HepG2 (cell line): ENCODE data around the gene MPZL3. TPM values are rescaled to one million over a fixed set of nuclear protein-coding genes. Genes with fewer than 3 reads are reported as not detected.

Experiments
- AKAP8 ChIP-seq: sonication (generic); formaldehyde crosslinking; IDR thresholded peaks from 2 replicates; pipeline ENCODE4 v1.5.1; 2020; ENCODE audit warnings: mild to moderate bottlenecking, missing genetic modification reagents
- CHD2 ChIP-seq: IDR thresholded peaks from 2 replicates; pipeline ENCODE4 v1.6.1; 2011; ENCODE audit warnings: low read depth, low read length, improper control_type of control experiment
- HOXA3 ChIP-seq: sonication (generic); formaldehyde crosslinking; IDR thresholded peaks from 2 replicates; pipeline ENCODE4 v1.5.0; 2020; ENCODE audit warnings: missing genetic modification reagents
- JARID2 ChIP-seq: sonication (generic); formaldehyde crosslinking; IDR thresholded peaks from 2 replicates; pipeline ENCODE4 v1.8.1; 2023; ENCODE audit warnings: missing genetic modification reagents, inconsistent platforms; ENCODE audit not compliant: insufficient replicate concordance
- JUND ChIP-seq: sonication (generic); formaldehyde crosslinking; IDR thresholded peaks from 2 replicates; pipeline ENCODE4 v1.8.0; 2022; ENCODE audit warnings: mild to moderate bottlenecking, missing genetic modification reagents
- KDM5A ChIP-seq: fragments of 200-600 bp; sonication (generic); IDR thresholded peaks from 2 replicates; pipeline ENCODE4 v1.7.0; 2018; ENCODE audit warnings: antibody characterized with exemption, mild to moderate bottlenecking, low read length, borderline replicate concordance
- MLLT10 ChIP-seq: sonication (generic); formaldehyde crosslinking; IDR thresholded peaks from 2 replicates; pipeline ENCODE4 v1.4.0; 2020; ENCODE audit warnings: missing genetic modification reagents
- MTERF4 ChIP-seq: sonication (generic); formaldehyde crosslinking; IDR thresholded peaks from 2 replicates; pipeline ENCODE4 v1.8.0; 2023; ENCODE audit warnings: mild to moderate bottlenecking, missing genetic modification reagents
- RELA ChIP-seq: sonication (generic); formaldehyde crosslinking; IDR thresholded peaks from 2 replicates; pipeline ENCODE4 v1.4.0; 2020; ENCODE audit warnings: missing genetic modification reagents
- SALL1 ChIP-seq: sonication (generic); formaldehyde crosslinking; IDR thresholded peaks from 2 replicates; pipeline ENCODE4 v1.8.0; 2022; ENCODE audit warnings: mild to moderate bottlenecking, missing genetic modification reagents
- SNAPC2 ChIP-seq: sonication (generic); formaldehyde crosslinking; IDR thresholded peaks from 2 replicates; pipeline ENCODE4 v1.8.1; 2022; ENCODE audit warnings: mild to moderate bottlenecking, missing genetic modification reagents
- SPEN ChIP-seq: sonication (generic); formaldehyde crosslinking; IDR thresholded peaks from 2 replicates; pipeline ENCODE4 v1.5.1; 2020; ENCODE audit warnings: low read depth, mild to moderate bottlenecking, missing genetic modification reagents
- SYNCRIP ChIP-seq: fragments of 200-400 bp; formaldehyde crosslinking; IDR thresholded peaks from 2 replicates; pipeline ENCODE4 v1.6.1; 2018; ENCODE audit warnings: mild to moderate bottlenecking, low read depth, low read length; ENCODE audit not compliant: insufficient read depth
- TEAD3 ChIP-seq: optimal IDR thresholded peaks from 2 replicates; pipeline ENCODE3; 2016; ENCODE audit warnings: borderline replicate concordance
- ZNF614 ChIP-seq: IDR thresholded peaks from 2 replicates; pipeline ENCODE4 v1.6.1; 2018; ENCODE audit warnings: missing biosample characterization, missing genetic modification reagents, inconsistent platforms, borderline replicate concordance
- ZNF646 ChIP-seq: sonication (generic); formaldehyde crosslinking; IDR thresholded peaks from 2 replicates; pipeline ENCODE4 v1.9.0; 2021; ENCODE audit warnings: mild to moderate bottlenecking, missing genetic modification reagents
- ZNF652 ChIP-seq: IDR thresholded peaks from 2 replicates; pipeline ENCODE4 v1.6.1; 2016; ENCODE audit warnings: low read depth, borderline replicate concordance
- ZNF790 ChIP-seq: sonication (generic); formaldehyde crosslinking; IDR thresholded peaks from 2 replicates; pipeline ENCODE4 v1.8.0; 2022; ENCODE audit warnings: missing genetic modification reagents, mild to moderate bottlenecking, borderline replicate concordance
- ZZZ3 ChIP-seq: sonication (generic); formaldehyde crosslinking; IDR thresholded peaks from 2 replicates; pipeline ENCODE4 v1.4.0; 2020; ENCODE audit warnings: missing genetic modification reagents, mild to moderate bottlenecking, borderline replicate concordance
- polyA plus RNA-seq, 8 experiments: library from polyadenylated mRNA; depleted of rRNA in 3 of 8; stranded (reverse) in 7 of 8; unstranded in 1 of 8; fragments of >200 nt; fragmentation: Illumina TruSeq in 4 of 8; extraction: Trizol in 4 of 8; gene quantifications; 2 replicates each; pipeline versions ENCODE4 v1.2.1 to v1.2.3, GENCODE V29; 2011 to 2016; ENCODE audit warnings: low read depth in 4 of 8, missing spikeins in 1 of 8, mixed read lengths in 1 of 8; ENCODE audit not compliant: insufficient read depth in 1 of 8
- total RNA-seq, 5 experiments: library from RNA; depleted of rRNA; stranded (reverse); fragments of >200 nt; fragmentation: Illumina TruSeq; extraction: Trizol; gene quantifications; 2 replicates each; pipeline ENCODE4 v1.2.3, GENCODE V29; 2016; ENCODE audit warnings: low read depth in 1 of 5
- TF ChIP-seq, protein P1 (sequence below): sonication (generic); formaldehyde crosslinking; IDR thresholded peaks from 2 replicates; pipeline ENCODE4 v1.9.0; 2021; ENCODE audit warnings: missing genetic modification reagents, borderline replicate concordance

The MPZL3 gene
- total and polyA plus RNA-seq, 2 of the 13 experiments (the other 11 are each of a cell fraction or from before 2014, with no cell fraction given), result 5.3 to 9.3 TPM

GRCh38 chr11:118198370-118198769 is 53.8 kb downstream of the MPZL3 start (continued):
- no peak for TF ChIP-seq SPEN
- no peak for TF ChIP-seq JARID2 (CRISPR knock-in tag)
- TF ChIP-seq AKAP8, result no peak
- peak; percentile 33 for TF ChIP-seq TEAD3 (CRISPR knock-in tag)
- peak; percentile 65; the same call in 1 of the 2 replicates for TF ChIP-seq SALL1
- TF ChIP-seq, protein P1, sequence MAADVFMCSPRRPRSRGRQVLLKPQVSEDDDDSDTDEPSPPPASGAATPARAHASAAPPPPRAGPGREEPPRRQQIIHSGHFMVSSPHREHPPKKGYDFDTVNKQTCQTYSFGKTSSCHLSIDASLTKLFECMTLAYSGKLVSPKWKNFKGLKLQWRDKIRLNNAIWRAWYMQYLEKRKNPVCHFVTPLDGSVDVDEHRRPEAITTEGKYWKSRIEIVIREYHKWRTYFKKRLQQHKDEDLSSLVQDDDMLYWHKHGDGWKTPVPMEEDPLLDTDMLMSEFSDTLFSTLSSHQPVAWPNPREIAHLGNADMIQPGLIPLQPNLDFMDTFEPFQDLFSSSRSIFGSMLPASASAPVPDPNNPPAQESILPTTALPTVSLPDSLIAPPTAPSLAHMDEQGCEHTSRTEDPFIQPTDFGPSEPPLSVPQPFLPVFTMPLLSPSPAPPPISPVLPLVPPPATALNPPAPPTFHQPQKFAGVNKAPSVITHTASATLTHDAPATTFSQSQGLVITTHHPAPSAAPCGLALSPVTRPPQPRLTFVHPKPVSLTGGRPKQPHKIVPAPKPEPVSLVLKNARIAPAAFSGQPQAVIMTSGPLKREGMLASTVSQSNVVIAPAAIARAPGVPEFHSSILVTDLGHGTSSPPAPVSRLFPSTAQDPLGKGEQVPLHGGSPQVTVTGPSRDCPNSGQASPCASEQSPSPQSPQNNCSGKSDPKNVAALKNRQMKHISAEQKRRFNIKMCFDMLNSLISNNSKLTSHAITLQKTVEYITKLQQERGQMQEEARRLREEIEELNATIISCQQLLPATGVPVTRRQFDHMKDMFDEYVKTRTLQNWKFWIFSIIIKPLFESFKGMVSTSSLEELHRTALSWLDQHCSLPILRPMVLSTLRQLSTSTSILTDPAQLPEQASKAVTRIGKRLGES, result no peak
- TF ChIP-seq MTERF4 (CRISPR knock-in tag), result no peak
- TF ChIP-seq CHD2, result no peak
- peak; percentile 40; the same call in 1 of the 2 replicates for TF ChIP-seq HOXA3 (CRISPR knock-in tag)
- TF ChIP-seq ZNF652, result no peak
- no peak for TF ChIP-seq SNAPC2 (CRISPR knock-in tag)
- TF ChIP-seq ZZZ3 (CRISPR knock-in tag), result no peak
- TF ChIP-seq ZNF614 (CRISPR knock-in tag), result peak; percentile 58; the same call in 1 of the 2 replicates
- TF ChIP-seq SYNCRIP, result no peak
- TF ChIP-seq ZNF790 (CRISPR knock-in tag), result no peak
- no peak for TF ChIP-seq MLLT10 (CRISPR knock-in tag)
- no peak for TF ChIP-seq KDM5A
- no peak for TF ChIP-seq JUND (CRISPR knock-in tag)
- no peak for TF ChIP-seq RELA
- no peak for TF ChIP-seq ZNF646 (CRISPR knock-in tag)
